GM04504 (cell line): ENCODE measurements around the gene CEACAM4.
A peak's percentile ranks its signal among the peaks of the same experiment; 100 is the strongest.

Source experiments
- DNase-seq: peaks from one replicate; pipeline ENCODE4 v3.0.0-alpha.2; 2012; ENCODE audit warnings: low read depth

The CEACAM4 gene

GRCh38 chr19:41617941-41618730 is 8.7 kb downstream of the CEACAM4 start:
- no peak for DNase-seq

DNA sequence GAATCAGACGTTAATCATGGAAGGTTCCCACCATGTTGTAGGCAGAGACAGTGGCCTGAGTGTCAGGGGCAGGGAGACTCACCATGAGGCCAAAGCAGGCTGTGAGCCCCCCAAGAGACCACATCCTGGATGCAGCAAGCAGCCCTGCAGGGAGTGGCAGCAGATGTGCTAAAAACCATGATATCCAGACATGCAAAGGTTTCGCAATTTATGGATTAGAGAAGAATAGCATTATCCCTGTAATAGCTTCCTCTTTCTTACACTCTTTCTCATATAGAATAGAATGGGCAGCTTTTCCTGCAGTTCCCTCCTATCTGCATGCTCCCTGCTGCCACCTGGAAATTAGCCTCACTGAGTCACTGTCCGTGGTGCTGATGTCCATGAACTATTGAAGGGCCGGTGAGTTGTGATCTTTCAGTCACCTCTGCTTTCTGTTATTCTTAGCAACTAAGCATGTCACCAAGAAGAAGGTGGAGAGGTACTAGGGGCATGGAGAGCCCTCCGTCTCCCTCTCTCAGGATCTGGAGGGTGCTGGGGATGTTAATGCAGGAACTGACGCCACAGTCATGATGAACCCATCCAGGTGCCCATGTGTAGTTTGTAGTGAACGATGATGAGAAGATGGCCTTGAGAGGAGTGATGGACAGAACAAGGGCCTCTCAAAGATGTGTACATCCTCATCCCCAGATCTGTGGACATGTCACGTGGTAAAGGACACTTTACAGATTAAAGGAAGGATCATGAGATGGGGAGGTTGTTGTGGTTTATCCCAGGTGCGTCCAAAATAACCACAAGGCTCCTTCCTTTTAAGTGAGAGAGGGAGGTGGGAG is 9.9 kb downstream of the CEACAM4 start:
- DNase-seq, result peak; percentile 1

DNA sequence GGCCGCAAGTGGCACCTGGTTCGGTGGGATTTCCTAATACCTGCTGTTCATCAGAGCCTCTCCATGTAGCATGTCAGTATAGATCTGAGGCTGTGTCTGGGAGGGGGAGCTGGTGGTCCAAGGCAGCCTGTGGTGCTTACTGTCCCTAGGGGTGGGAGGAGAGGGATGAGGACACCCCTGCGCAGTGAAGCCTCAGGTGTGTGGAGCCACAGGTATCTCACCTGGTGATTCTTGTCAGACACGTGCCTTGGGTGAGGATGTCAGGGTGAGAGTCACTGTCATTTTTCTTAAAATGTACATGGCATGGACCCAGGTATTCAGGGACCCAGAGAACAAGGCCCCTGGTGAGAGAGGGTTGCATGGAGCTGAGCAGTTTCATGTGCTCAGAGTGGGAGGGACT is 11.7 kb downstream of the CEACAM4 start:
- no peak for DNase-seq

GRCh38 chr19:41612483-41612882 is 14.4 kb downstream of the CEACAM4 start:
- DNase-seq, result no peak

GRCh38 chr19:41610789-41611188 is 16.1 kb downstream of the CEACAM4 start:
- no peak for DNase-seq

GRCh38 chr19:41607668-41608067 is 19.2 kb downstream of the CEACAM4 start:
- no peak for DNase-seq

GRCh38 chr19:41606215-41606837 is 20.5 kb downstream of the CEACAM4 start:
- no peak for DNase-seq

GRCh38 chr19:41604831-41605230 is 22.0 kb downstream of the CEACAM4 start:
- no peak for DNase-seq

DNA sequence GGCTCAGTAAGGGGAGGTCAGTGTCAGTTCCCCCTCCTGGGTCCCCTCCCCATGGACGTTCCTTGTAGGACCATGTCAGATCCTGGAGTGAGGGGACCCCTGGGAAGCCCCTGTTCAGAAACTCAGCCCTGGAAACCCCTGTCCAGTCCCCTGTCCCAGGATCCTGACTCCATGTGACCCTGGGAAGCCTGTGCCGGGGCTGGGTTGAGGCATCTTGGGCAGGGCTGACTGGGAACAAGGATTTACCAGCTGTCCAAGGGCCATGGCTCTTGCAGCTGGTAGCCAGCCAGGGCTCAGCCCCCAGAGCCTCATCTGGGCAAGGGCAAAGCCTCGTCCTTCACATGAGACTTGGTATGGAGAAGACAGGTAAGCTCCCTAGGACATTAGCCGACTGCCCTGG is 25.1 kb downstream of the CEACAM4 start:
- no peak for DNase-seq

DNA sequence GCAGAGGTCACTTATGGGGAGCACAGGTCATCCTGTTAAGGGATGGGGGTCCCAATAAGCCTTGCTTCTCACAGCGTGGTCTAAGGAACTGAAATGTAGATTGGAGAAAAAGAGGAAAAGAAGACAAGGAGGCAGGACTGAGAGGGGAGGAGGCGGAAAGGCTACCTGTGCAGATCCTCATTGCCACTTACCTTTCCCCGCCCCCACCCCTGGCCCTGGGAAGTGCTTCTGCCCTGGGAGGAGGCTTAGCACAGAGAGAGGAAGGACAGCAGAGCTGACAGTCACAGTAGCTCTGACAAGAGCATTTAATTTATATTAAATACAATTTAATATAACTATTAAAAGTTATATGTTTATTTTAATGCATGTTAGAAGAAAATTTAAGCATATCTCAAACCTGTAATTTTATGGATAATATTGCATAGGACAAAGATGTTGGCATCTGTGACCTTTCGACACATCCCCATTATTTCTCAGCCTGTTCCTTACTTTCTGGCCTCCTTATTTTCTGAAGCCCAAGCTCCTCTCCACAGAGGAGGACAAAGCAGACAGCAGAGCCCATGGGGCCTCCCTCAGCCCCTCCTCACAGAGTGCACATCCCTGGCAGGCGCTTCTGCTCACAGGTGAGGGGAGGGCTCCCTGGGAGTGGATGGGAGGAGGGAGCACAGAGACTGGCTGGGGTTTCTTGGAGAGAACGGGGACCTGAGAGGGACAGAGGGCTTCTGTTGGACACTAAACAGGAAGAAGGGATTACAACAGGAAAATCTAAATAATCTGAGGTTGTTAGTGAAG is 27.5 kb downstream of the CEACAM4 start:
- no peak for DNase-seq

GRCh38 chr19:41597600-41598041 is 29.3 kb downstream of the CEACAM4 start:
- DNase-seq, result peak; percentile 32

- DNase-seq, result no peak
Observed at GRCh38 chr19:41595890-41596280, 31.0 kb downstream of the CEACAM4 start.

DNA sequence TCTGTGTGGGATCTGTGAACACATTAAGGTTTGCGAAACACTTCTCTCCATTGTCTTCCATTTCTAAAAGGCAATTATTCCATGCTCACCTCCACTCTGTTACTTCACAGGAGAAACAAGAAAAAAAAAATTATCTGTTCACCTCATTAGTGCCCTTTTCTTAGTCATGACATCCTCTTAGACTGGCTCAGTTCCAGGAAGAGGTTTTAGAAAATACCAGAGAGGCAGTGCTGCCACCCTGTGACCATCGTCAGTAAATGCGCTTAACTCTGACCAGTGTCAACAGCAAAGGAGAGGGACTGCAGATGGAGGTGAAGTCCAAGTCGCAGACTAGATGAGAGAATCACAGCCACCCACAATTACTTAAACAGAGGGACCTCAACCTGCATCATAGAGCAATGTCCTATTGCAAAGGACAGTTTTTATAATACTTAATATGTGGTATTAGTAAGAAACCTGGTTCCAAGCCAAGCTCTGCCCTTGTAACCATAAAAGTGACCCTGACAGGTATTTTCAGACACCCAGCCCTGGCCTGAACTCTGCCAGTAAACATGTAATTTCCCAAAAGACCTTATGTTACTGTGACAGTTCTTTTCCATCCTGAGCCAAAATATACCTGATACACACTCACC is 31.5 kb downstream of the CEACAM4 start:
- peak; percentile 44 for DNase-seq

- DNase-seq, result no peak
Observed at GRCh38 chr19:41591951-41592562, 34.8 kb downstream of the CEACAM4 start.

GRCh38 chr19:41590936-41591335 is 35.9 kb downstream of the CEACAM4 start:
- DNase-seq, result no peak

- DNase-seq, result no peak
Observed at GRCh38 chr19:41589371-41589770, 37.5 kb downstream of the CEACAM4 start.

DNA sequence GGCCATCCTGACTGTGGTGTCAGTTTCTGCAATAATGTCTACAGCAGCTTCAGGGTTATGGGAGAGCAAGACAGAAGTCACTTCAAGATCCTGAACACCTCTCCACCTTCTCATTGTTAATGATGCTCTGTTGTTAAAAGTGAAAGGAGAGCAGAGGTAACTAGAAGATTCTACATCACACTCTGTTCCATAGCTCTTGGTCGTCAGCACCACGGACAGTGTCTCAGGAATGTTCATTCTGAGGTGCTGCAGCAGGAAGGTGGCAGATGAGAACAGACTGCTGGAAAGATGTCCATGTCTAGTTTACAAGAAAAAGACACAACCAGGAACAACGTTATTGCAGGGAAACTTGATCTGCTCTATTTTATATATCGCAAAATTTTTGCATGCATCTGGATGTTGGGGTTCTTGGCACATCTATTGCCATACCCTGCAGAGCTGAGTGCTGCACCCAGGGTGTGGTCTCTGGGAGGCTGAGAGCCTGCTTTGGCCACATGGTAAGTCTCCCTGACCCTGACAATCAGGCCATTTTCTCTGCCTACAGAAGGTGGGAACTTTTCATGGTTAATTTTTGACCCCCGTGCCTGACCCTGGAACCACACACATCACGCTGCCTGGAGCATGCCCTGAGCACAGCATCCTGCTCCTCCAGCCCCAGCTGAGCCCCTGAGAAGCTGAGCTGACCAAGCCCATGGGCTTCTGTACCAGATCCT is 38.2 kb downstream of the CEACAM4 start:
- DNase-seq, result peak; percentile 5

DNA sequence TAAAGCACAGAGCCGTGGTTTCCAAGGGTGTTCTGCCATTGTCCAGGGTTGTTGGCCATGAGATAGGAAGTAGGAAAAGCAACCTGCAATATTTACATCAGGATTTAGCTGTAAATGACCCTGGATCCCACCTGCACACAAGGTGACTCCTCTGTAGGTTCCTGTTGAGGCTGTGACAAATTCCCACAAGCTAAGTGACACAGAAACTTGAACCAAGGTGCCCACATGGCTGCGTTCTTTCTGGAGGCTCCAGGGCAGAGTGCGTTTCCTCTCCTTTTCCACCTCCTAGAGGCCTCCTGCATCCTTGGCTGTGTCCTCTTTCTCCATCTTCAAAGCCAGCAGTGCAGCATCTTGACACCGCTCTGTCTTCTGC is 39.0 kb downstream of the CEACAM4 start:
- no peak for DNase-seq

DNA sequence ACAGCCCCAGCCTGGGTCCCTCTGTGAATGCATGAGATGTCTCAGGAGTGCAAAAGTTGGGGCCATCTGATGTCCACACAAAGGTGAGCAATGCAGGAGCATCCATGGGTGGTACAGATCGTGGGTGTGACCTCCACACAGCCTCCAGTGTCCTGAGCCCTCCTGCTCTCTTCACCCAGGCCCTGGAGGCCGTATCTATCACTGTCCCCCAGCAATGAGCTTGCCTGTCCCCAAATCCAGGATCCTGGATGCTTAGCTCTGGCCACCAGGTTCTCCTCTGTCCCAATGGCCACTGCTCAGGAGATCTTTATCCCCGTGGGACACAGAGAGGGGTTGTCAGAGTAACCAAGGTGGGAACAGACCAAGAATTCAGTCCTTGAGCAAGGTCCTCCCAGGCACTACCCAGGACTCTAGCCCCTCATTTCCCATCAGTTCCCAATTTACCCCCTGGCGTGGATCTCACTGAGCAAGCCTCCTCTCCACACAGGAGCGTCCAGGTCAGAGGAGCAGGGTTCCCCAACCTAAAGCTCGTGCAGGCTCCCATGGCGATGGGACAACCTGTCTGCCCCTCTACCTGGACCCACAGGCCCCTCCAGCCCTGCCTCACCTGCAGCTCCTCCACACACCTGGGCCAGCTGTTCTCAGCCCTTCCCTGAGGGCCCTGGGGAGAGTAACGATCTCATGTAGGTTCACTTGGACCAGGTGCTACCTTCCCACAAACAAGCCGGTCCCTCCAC is 39.6 kb downstream of the CEACAM4 start:
- no peak for DNase-seq

DNA sequence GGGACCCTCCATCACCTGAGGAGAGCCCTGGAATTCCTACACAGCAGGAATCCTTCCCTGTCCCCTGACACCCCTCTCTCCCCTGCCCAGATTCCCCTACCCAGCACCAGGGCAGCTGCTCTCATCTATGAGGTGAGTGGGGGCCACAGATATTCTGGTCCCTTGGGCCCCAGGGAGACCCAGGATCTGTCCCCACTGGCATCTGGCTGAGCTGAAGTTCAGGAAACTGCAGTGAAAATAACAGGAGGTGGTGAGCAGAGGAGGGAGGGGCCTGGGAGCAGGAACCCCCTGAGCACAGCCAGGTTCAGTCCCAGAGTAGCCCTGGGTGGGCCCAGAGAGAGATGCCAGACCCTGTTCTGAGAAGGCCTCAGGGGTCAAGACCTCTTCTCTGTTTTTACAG is 40.8 kb downstream of the CEACAM4 start:
- DNase-seq, result no peak
